ENCODE data around the gene IL1RL2.

DNA sequence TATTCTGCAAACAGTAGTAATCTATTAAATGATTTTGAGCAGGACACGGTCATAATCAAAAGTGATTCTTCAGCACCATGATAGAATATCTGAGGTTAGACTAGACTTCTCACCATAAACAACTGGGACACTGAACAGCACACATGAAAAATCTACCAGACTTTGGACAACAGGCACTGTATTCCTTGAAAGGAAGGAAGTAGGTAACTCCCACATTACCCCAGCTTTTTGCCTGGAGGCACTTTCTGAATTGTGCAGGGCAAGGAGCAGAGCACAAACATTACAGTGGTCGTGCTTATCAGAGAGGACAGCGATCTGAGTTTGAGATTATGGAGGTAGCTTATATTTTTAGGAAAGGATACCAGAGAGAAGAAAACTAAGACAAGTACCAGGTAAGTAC, 99.2 kb downstream of the IL1RL2 start:
- TF ChIP-seq, protein P1, sequence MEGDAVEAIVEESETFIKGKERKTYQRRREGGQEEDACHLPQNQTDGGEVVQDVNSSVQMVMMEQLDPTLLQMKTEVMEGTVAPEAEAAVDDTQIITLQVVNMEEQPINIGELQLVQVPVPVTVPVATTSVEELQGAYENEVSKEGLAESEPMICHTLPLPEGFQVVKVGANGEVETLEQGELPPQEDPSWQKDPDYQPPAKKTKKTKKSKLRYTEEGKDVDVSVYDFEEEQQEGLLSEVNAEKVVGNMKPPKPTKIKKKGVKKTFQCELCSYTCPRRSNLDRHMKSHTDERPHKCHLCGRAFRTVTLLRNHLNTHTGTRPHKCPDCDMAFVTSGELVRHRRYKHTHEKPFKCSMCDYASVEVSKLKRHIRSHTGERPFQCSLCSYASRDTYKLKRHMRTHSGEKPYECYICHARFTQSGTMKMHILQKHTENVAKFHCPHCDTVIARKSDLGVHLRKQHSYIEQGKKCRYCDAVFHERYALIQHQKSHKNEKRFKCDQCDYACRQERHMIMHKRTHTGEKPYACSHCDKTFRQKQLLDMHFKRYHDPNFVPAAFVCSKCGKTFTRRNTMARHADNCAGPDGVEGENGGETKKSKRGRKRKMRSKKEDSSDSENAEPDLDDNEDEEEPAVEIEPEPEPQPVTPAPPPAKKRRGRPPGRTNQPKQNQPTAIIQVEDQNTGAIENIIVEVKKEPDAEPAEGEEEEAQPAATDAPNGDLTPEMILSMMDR (IDR thresholded peaks at IDR 0.05) = no peak
- TF ChIP-seq POLR2AphosphoS5 (IDR thresholded peaks at IDR 0.05; ENCODE audit: low read depth, low read length) (no peak), SIN3A (IDR thresholded peaks at IDR 0.05; ENCODE audit: borderline replicate concordance, insufficient read depth, low read depth, low read length) (no peak), TCF7L2 (IDR thresholded peaks at IDR 0.05; ENCODE audit: low read depth, low read length) (no peak)
